Measurements from ENCODE around the gene FBXL7. TPM values are rescaled to one million over a fixed set of nuclear protein-coding genes. Genes with fewer than 3 reads are reported as not detected.

Gene FBXL7
- total and polyA plus RNA-seq, 2 donors (not counting 1 experiment from before 2014, with no cell fraction given): not detected

- H3K4me3 Mint-ChIP-seq: no peak overlapping the region
- no peak overlapping the region for H3K9ac ChIP-seq (ENCODE audit: low read length)
- H3K9me3 ChIP-seq (ENCODE audit: control extremely low read depth in 1 of 3, control insufficient read depth in 2 of 3, insufficient read depth in 1 of 3, low read length in 2 of 3): peaks cover 0 to 4% (median 0%) of the 10 kb centered on the region in 3 donors
- H3K27ac Mint-ChIP-seq: no peak overlapping the region
- DNase-seq (no peak), ATAC-seq (ENCODE audit: low read depth) (no peak)
- no peak overlapping the region for H3K4me2 ChIP-seq (replicated peaks; ENCODE audit: low read depth, low read length, poor library complexity, severe bottlenecking)
- H3K27me3 ChIP-seq (replicated peaks in 1 of 4; ENCODE audit: control extremely low read depth in 1 of 4, control insufficient read depth in 3 of 4, insufficient read depth in 4 of 4, low read length in 3 of 4): no peaks in the 10 kb centered on the region
- H3K4me1 ChIP-seq (ENCODE audit: control insufficient read depth in 2 of 2, insufficient read depth in 2 of 2, low read length in 2 of 2): no peaks in the 10 kb centered on the region
- H3K36me3 ChIP-seq (replicated peaks in 1 of 2; ENCODE audit: control extremely low read depth in 1 of 2, control insufficient read depth in 1 of 2, extremely low read depth in 1 of 2, insufficient read depth in 2 of 2, low read length in 1 of 2): no peaks in the 10 kb centered on the region
- H3K4me1 Mint-ChIP-seq: no peaks in the 10 kb centered on the region
- intact Hi-C loops (cut with micrococcal nuclease): no loop called here
- no CpG with 5 or more reads among the region's 2 CpGs for WGBS (ENCODE audit: insufficient coverage)
- no peaks in the 10 kb centered on the region for H4K20me1 ChIP-seq (ENCODE audit: control insufficient read depth, insufficient read depth, low read length, poor library complexity, severe bottlenecking)
- TF ChIP-seq EZH2 (IDR thresholded peaks at IDR 0.05; ENCODE audit: borderline replicate concordance, insufficient read depth, low read depth, low read length, poor library complexity, severe bottlenecking): no peak
- TF ChIP-seq CTCF (IDR thresholded peaks at IDR 0.05): no peak
- ChIA-PET POLR2A (no interaction called here), CTCF (no interaction called here)
- H3K27ac ChIP-seq (ENCODE audit: low read length in 2 of 2): no peak overlapping the region
- H3K79me2 ChIP-seq (ENCODE audit: control insufficient read depth, insufficient read depth, low read length): no peaks in the 10 kb centered on the region
- H3K4me3 ChIP-seq (ENCODE audit: control extremely low read depth in 1 of 5, extremely low read depth in 1 of 5, insufficient read depth in 1 of 5, low read depth in 2 of 5, low read length in 4 of 5): no peak overlapping the region
- peaks cover 5% of the 10 kb centered on the region for H3K9me3 Mint-ChIP-seq (ENCODE audit: insufficient read depth)
- H2AFZ ChIP-seq (ENCODE audit: insufficient read depth, low read depth, low read length, poor library complexity, severe bottlenecking): no peak overlapping the region
- no peaks in the 10 kb centered on the region for H3K27me3 Mint-ChIP-seq
Observed at GRCh38 chr5:15674716-15675115, 174.7 kb downstream of the FBXL7 start.

GRCh38 chr5:15676591-15676990 lies 176.6 kb downstream of the FBXL7 start:
- DNase-seq: no peak
- no peaks in the 10 kb centered on the region for H3K79me2 ChIP-seq (ENCODE audit: control insufficient read depth, insufficient read depth, low read length)
- no peak overlapping the region for H3K27ac ChIP-seq (ENCODE audit: low read length in 2 of 2)
- no peak overlapping the region for H3K9ac ChIP-seq (ENCODE audit: low read length)
- no peaks in the 10 kb centered on the region for H3K27me3 Mint-ChIP-seq
- no peak overlapping the region for H3K4me3 Mint-ChIP-seq
- 86% methylated on average over 1 of the region's 1 CpG for WGBS (ENCODE audit: insufficient coverage)
- no peaks in the 10 kb centered on the region for H3K36me3 ChIP-seq (replicated peaks in 1 of 2; ENCODE audit: control extremely low read depth in 1 of 2, control insufficient read depth in 1 of 2, extremely low read depth in 1 of 2, insufficient read depth in 2 of 2, low read length in 1 of 2)
- peaks cover 3% of the 10 kb centered on the region for H3K9me3 Mint-ChIP-seq (ENCODE audit: insufficient read depth)
- no peaks in the 10 kb centered on the region for H3K4me1 ChIP-seq (ENCODE audit: control insufficient read depth in 2 of 2, insufficient read depth in 2 of 2, low read length in 2 of 2)
- no peak overlapping the region for H3K4me2 ChIP-seq (replicated peaks; ENCODE audit: low read depth, low read length, poor library complexity, severe bottlenecking)
- intact Hi-C loops (cut with micrococcal nuclease): no loop called here
- H4K20me1 ChIP-seq (ENCODE audit: control insufficient read depth, insufficient read depth, low read length, poor library complexity, severe bottlenecking): no peaks in the 10 kb centered on the region
- H3K27me3 ChIP-seq (replicated peaks in 1 of 4; ENCODE audit: control extremely low read depth in 1 of 4, control insufficient read depth in 3 of 4, insufficient read depth in 4 of 4, low read length in 3 of 4): no peaks in the 10 kb centered on the region
- no peak for ATAC-seq (ENCODE audit: low read depth)
- no peak overlapping the region for H3K4me3 ChIP-seq (ENCODE audit: control extremely low read depth in 1 of 5, extremely low read depth in 1 of 5, insufficient read depth in 1 of 5, low read depth in 2 of 5, low read length in 4 of 5)
- POLR2A ChIA-PET: no interaction called here
- CTCF ChIA-PET: no interaction called here
- H3K27ac Mint-ChIP-seq: no peak overlapping the region
- no peak overlapping the region for H2AFZ ChIP-seq (ENCODE audit: insufficient read depth, low read depth, low read length, poor library complexity, severe bottlenecking)
- TF ChIP-seq CTCF (IDR thresholded peaks at IDR 0.05) (no peak), EZH2 (IDR thresholded peaks at IDR 0.05; ENCODE audit: borderline replicate concordance, insufficient read depth, low read depth, low read length, poor library complexity, severe bottlenecking) (no peak)
- peaks cover 0 to 4% (median 0%) of the 10 kb centered on the region in 3 donors for H3K9me3 ChIP-seq (ENCODE audit: control extremely low read depth in 1 of 3, control insufficient read depth in 2 of 3, insufficient read depth in 1 of 3, low read length in 2 of 3)
- H3K4me1 Mint-ChIP-seq: no peaks in the 10 kb centered on the region

Data from B cell (primary cell).